Panc1 (cell line): ENCODE results near the gene VSTM5. TPM values are rescaled to one million over a fixed set of nuclear protein-coding genes. Genes with fewer than 3 reads are reported as not detected.

Experiments
- ATAC-seq: fragments of 200-7000 bp; cut with Tn5 transposase; 2 replicates; pipeline ENCODE4 v1.9.1; 2020; ENCODE audit warnings: mild to moderate bottlenecking, moderate library complexity
- BruUV-seq: library from RNA; stranded (reverse); fragments of 400-500 nt; replicated peaks from 2 replicates; lab custom pipeline; 2021; lab: Mats Ljungman, UMichigan
- CTCF ChIA-PET: fragments of 300-600 bp; sonication (Branson Sonifier 250); formaldehyde crosslinking; loops from one replicate; lab custom pipeline; 2022; ENCODE audit warnings: antibody characterized with exemption; lab: Charles Lee
- POLR2A ChIA-PET: fragments of 300-600 bp; sonication (Branson Sonifier 250); formaldehyde crosslinking; loops from one replicate; lab custom pipeline; 2022; ENCODE audit warnings: antibody characterized with exemption; lab: Charles Lee
- DNase-seq: peaks from one replicate; pipeline ENCODE4 v3.0.0-alpha.2; 2010; ENCODE audit warnings: low read depth, low spot score
- H3K27ac ChIP-seq: 2 replicates; pipeline ENCODE4 v1.5.1; 2011; ENCODE audit warnings: mild to moderate bottlenecking, low read length, inconsistent platforms
- H3K27me3 ChIP-seq: fragments of 200-500 bp; sonication (Bioruptor generic); 2 replicates; pipeline ENCODE4 v1.6.0; 2014; ENCODE audit warnings: low read length, inconsistent platforms; ENCODE audit not compliant: control insufficient read depth, insufficient read depth
- H3K36me3 ChIP-seq: fragments of 200-500 bp; sonication (Bioruptor generic); 2 replicates; pipeline ENCODE4 v1.5.1; 2014; ENCODE audit warnings: inconsistent platforms, mild to moderate bottlenecking, low read length, moderate library complexity; ENCODE audit not compliant: control insufficient read depth, insufficient read depth
- H3K4me1 ChIP-seq: 2 replicates; pipeline ENCODE4 v1.5.1; 2011; ENCODE audit warnings: inconsistent platforms, mild to moderate bottlenecking, low read length, moderate library complexity; ENCODE audit not compliant: control insufficient read depth, insufficient read depth
- H3K4me3 ChIP-seq, 2 experiments: 2 replicates each; pipeline ENCODE4 v1.5.1; 2011 to 2012; ENCODE audit warnings: low read depth in 2 of 2, low read length in 2 of 2, mild to moderate bottlenecking in 2 of 2, inconsistent platforms in 1 of 2, moderate library complexity in 1 of 2
- H3K9me3 ChIP-seq: fragments of 200-500 bp; sonication (Bioruptor generic); 2 replicates; pipeline ENCODE4 v1.5.1; 2014; ENCODE audit warnings: low read depth, mild to moderate bottlenecking, inconsistent platforms, low read length, moderate library complexity; ENCODE audit not compliant: control insufficient read depth, insufficient read depth
- CTCF ChIP-seq: fragments of 450-650 bp; IDR thresholded peaks from 2 replicates; pipeline ENCODE4 v1.5.1; 2017; ENCODE audit warnings: mild to moderate bottlenecking
- POLR2AphosphoS5 ChIP-seq: IDR thresholded peaks from 2 replicates; pipeline ENCODE4 v1.6.1; 2012; ENCODE audit warnings: mild to moderate bottlenecking, low read depth, low read length, moderate library complexity
- REST ChIP-seq, 2 experiments: IDR thresholded peaks; 2 replicates each; pipeline ENCODE4 v1.6.1; 2011 to 2012; ENCODE audit warnings: low read depth in 2 of 2, control low read depth in 1 of 2, low read length in 1 of 2, mild to moderate bottlenecking in 1 of 2, moderate library complexity in 1 of 2; ENCODE audit not compliant: insufficient read depth in 1 of 2
- SIN3A ChIP-seq: IDR thresholded peaks from 2 replicates; pipeline ENCODE4 v1.6.1; 2012; ENCODE audit warnings: low read depth, mild to moderate bottlenecking, low read length, moderate library complexity, borderline replicate concordance; ENCODE audit not compliant: insufficient read depth
- TCF7L2 ChIP-seq: IDR thresholded peaks from 2 replicates; pipeline ENCODE4 v1.6.1; 2011; ENCODE audit warnings: mild to moderate bottlenecking, low read depth, low read length, inconsistent platforms
- in situ Hi-C: cut with HindIII; loops from 2 replicates; pipeline ENCODE4 v1.10.0; 2016; ENCODE audit warnings: low sequenced_read_pairs, low pct_unique_long_range_greater_than_20kb
- intact Hi-C: fragments of 100-400 bp; cut with micrococcal nuclease; formaldehyde crosslinking; loops from one replicate; pipeline ENCODE4 v1.10.0; 2022; ENCODE audit not compliant: unreplicated experiment
- total RNA-seq: library from RNA; stranded (reverse); gene quantifications from one replicate; pipeline ENCODE4 v1.2.1, GENCODE V29; 2021; ENCODE audit not compliant: unreplicated experiment

The VSTM5 gene
- total RNA-seq, 1 experiment from 2014 or later, result not detected

- H3K27ac ChIP-seq, result peak within 1 kb of the TSS; percentile 93
- CTCF ChIA-PET, result interaction anchor here (1.2 kb wide), 1 partner anchor 43 kb away, joined by 6 read pairs; the partner anchor contains the start of genes C11orf54 and TAF1D
- TF ChIP-seq REST (IDR thresholded peaks at IDR 0.05; ENCODE audit: insufficient read depth in 1 of 2, low read depth in 2 of 2, low read length in 1 of 2) (no peak), TCF7L2 (no peak; the same call in 1 of the 2 replicates), SIN3A (0 out of 2 replicates have a peak, but pooled peaks have one; percentile 37), CTCF (peak; percentile 62), POLR2AphosphoS5 (peak; percentile 99)
- POLR2A ChIA-PET, result interaction anchor here (0.5 to 1.8 kb wide), 5 partner anchors 10 to 758 kb away, joined by 3 to 19 read pairs (median 5); partner anchors contain the start of genes C11orf54 and TAF1D
- peak; percentile 99 for ATAC-seq
- peak; percentile 85 for DNase-seq
- in situ Hi-C loops, result no loop called here
- intact Hi-C loops, result no loop called here
- BruUV-seq, result no TSS peak
- H3K9me3 ChIP-seq, result no peaks in the 10 kb centered on the region
- no peaks in the 10 kb centered on the region for H3K27me3 ChIP-seq
- peaks cover 10% of the 10 kb centered on the region for H3K36me3 ChIP-seq
- peaks cover 7% of the 10 kb centered on the region for H3K4me1 ChIP-seq
- peak within 1 kb of the TSS; percentile 85 to 99 for H3K4me3 ChIP-seq
These were observed 66.1 kb downstream of the VSTM5 start, which contains the start of gene MED17 for GRCh38 chr11:93784145-93784934. MED17 (plus strand) TSS chr11:93784282; CDS start chr11:93784514, 232 bp downstream.

- Histone ChIP-seq H3K27ac (peak overlapping the region; percentile 93), H3K4me1 (peaks cover 7% of the 10 kb centered on the region), H3K4me3 (peak overlapping the region; percentile 85 to 99), H3K27me3 (no peaks in the 10 kb centered on the region), H3K36me3 (peaks cover 7% of the 10 kb centered on the region), H3K9me3 (no peaks in the 10 kb centered on the region)
- intact Hi-C loops (no loop called here), in situ Hi-C loops (no loop called here)
- CTCF ChIA-PET, result interaction anchor here (1.2 kb wide), 1 partner anchor 42 kb away, joined by 6 read pairs; the partner anchor contains the start of genes C11orf54 and TAF1D
- DNase-seq (no peak), ATAC-seq (peak; percentile 79)
- TF ChIP-seq SIN3A (no peak), REST (IDR thresholded peaks at IDR 0.05; ENCODE audit: insufficient read depth in 1 of 2, low read depth in 2 of 2, low read length in 1 of 2) (no peak), CTCF (no peak), POLR2AphosphoS5 (no peak), TCF7L2 (no peak)
- BruUV-seq, result no TSS peak
- POLR2A ChIA-PET, result interaction anchor here (0.5 to 1.8 kb wide), 5 partner anchors 11 to 759 kb away, joined by 3 to 19 read pairs (median 5); partner anchors contain the start of genes C11orf54 and TAF1D
These were observed 66.7 kb downstream of the VSTM5 start for GRCh38 chr11:93783765-93784144.
